ENCODE data around the gene SPEM3.

Gene SPEM3

DNA sequence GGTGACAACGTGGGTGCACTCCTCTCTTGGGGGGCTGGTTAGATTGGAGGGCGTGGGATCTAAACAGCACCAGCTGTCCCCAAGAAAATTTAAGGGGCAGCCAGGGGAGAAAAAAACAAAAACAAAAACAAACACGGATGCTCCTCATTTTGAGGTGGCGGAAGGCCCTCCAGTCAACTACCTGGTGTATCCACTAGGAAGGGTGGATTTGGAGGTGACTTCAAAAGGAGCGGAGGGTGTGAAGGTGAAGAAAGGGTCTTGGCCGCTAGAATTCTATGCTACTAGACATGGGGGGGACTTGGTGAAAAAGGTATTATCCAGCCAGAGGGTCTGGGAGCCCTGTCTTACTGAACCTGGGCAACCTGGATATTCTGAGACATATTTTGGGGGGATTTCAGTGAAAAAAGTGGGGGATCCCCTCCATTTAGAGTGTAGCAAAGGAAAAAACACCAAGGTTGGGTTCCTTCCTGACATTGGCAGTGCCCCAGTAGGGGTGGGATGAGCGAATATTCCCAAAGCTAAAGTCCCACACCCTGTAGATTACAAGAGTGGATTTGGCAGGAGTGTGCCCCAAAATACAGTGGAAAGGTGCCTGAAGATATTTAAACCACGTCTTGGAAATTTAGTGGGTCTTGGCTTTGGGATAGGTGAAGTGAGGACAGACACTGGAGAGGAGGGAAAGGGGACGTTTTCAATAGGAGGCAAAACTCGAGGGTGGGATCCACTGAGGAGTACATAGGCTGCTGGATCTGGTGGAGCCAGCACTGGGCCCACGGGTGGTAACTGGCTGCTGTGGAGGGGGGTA lies 10.2 kb downstream of the SPEM3 start:
- TF ChIP-seq, protein P1, sequence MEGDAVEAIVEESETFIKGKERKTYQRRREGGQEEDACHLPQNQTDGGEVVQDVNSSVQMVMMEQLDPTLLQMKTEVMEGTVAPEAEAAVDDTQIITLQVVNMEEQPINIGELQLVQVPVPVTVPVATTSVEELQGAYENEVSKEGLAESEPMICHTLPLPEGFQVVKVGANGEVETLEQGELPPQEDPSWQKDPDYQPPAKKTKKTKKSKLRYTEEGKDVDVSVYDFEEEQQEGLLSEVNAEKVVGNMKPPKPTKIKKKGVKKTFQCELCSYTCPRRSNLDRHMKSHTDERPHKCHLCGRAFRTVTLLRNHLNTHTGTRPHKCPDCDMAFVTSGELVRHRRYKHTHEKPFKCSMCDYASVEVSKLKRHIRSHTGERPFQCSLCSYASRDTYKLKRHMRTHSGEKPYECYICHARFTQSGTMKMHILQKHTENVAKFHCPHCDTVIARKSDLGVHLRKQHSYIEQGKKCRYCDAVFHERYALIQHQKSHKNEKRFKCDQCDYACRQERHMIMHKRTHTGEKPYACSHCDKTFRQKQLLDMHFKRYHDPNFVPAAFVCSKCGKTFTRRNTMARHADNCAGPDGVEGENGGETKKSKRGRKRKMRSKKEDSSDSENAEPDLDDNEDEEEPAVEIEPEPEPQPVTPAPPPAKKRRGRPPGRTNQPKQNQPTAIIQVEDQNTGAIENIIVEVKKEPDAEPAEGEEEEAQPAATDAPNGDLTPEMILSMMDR (IDR thresholded peaks at IDR 0.05) = no peak
- H3K4me3 ChIP-seq = peak overlapping the region in 1 of 2 donors; percentile 71
- H3K27me3 ChIP-seq = peaks cover 3 to 45% of the 10 kb centered on the region in 2 donors

DNA sequence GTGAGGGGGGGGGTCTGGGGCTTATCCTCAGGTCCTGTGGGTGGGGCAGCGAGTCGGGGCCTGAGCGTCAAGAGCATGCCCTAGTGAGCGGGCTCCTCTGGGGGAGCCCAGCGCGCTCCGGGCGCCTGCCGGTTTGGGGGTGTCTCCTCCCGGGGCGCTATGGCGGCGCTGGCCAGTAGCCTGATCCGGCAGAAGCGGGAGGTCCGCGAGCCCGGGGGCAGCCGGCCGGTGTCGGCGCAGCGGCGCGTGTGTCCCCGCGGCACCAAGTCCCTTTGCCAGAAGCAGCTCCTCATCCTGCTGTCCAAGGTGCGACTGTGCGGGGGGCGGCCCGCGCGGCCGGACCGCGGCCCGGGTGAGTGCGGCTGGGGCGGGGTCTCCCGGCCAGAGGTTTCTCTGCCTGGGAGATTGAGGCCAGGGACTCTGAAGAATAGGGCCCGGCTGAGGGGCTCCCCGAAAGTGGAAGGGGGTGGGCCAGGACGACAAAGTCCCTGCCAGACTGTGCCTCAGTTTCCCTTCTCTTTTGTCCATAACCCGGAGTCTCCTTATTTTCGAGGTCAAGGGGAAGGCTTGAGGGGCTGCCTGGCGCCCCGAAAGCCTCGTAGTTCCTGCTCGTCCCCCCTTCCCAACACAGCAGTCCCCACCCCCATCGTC lies 10.9 kb downstream of the SPEM3 start, which contains the start of gene FGF11:
FGF11 (plus strand) TSS at position 51 of the 651 bp plus-strand sequence; CDS start at position 160, 109 bp downstream.
- H3K36me3 ChIP-seq = no peaks in the 10 kb centered on the region
- peaks cover 0 to 62% (median 51%) of the 10 kb centered on the region in 4 donors for H3K4me1 ChIP-seq
- intact Hi-C loops (cut with DNase I; ENCODE audit: low total_unique reads) = loop anchor here (5.0 kb wide), 3 partner anchors 38 to 123 kb away; partner anchors contain the start of genes KCTD11, SENP3 and ZBTB4
- DNase-seq = no peak
- H3K9me3 ChIP-seq = no peaks in the 10 kb centered on the region
- H3K27ac ChIP-seq = no peak within 1 kb of the TSS
- TF ChIP-seq, protein P1 (IDR thresholded peaks at IDR 0.05) = no peak
- peaks cover 3 to 45% of the 10 kb centered on the region in 2 donors for H3K27me3 ChIP-seq
- H3K4me3 ChIP-seq = peak within 1 kb of the TSS; percentile 11 to 71

More for the DNA sequence above, 10.2 kb downstream of the SPEM3 start:
- intact Hi-C loops (cut with DNase I; ENCODE audit: low total_unique reads) = loop anchor here (5.0 kb wide), 3 partner anchors 38 to 123 kb away; partner anchors contain the start of genes KCTD11, SENP3 and ZBTB4
- Histone ChIP-seq H3K36me3 (no peaks in the 10 kb centered on the region), H3K4me1 (peaks cover 0 to 60% (median 48%) of the 10 kb centered on the region in 4 donors), H3K27ac (no peak overlapping the region), H3K9me3 (no peaks in the 10 kb centered on the region)
- DNase-seq = no peak

DNA sequence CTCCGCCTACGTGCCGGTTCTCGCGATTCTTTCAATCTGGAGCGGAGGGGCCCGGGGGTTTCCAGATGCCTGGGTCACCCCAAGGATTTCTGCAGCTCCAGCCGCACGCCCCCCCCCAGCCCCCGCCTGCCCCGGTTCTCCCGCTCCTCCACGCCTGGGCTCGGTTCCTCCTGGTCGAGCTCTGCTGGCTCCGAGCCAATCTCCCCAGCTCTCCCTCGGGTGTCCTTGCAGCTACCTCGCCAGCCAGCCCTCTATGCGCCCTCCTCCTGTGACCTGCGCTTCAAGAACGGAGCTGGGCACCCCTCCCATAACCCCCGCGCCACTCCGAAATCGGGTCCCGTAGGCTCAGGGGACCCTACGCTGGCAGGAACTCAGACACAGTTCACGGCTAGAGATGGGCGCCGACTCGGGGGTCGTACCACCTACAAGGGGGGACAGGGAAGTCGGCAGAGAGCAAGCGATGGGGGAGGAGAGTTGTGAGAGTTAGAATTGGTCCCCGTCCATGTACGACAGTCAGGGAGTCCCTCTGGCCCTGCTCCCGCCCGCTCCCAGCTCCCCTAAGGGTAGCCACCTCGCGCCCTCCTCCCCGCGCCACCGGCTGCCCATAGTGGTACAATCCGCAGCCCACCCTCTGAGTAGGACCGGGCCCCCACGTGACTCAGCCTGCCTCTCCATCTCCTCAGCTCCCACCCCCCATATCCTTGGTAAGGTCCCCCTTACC lies 11.6 kb downstream of the SPEM3 start:
- TF ChIP-seq, protein P1 (IDR thresholded peaks at IDR 0.05) = no peak
- H3K36me3 ChIP-seq = no peaks in the 10 kb centered on the region
- intact Hi-C loops (cut with DNase I; ENCODE audit: low total_unique reads) = no loop called here
- H3K4me1 ChIP-seq = peaks cover 4 to 65% (median 54%) of the 10 kb centered on the region in 4 donors
- peaks cover 5 to 45% of the 10 kb centered on the region in 2 donors for H3K27me3 ChIP-seq
- H3K4me3 ChIP-seq = peak overlapping the region; percentile 3 to 29
- DNase-seq = peak in 1 of 2 donors; percentile 55
- no peaks in the 10 kb centered on the region for H3K9me3 ChIP-seq
- no peak overlapping the region for H3K27ac ChIP-seq

DNA sequence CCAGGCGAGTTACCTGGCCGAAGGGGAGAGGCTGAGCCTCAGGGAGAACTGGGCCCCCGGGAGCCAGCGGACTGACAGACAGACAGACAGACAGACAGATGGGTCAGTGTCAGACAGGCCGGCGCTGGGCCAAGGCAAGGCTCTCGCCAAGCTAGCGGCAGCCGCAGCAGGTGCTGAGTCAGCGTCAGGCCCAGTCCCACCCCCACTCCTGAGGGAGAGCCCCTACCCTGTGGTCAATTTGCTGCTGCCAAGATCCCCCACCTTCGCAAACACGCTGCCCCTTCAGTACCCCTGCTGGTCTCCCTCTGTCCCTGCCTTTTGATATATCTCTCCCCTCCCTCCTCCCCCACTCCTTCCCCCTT lies 12.2 kb downstream of the SPEM3 start:
- Histone ChIP-seq H3K4me3 (peak overlapping the region in 1 of 2 donors; percentile 29), H3K4me1 (peaks cover 5 to 67% (median 55%) of the 10 kb centered on the region in 4 donors), H3K27me3 (peaks cover 5 to 50% of the 10 kb centered on the region in 2 donors), H3K9me3 (no peaks in the 10 kb centered on the region), H3K36me3 (no peaks in the 10 kb centered on the region), H3K27ac (no peak overlapping the region)
- TF ChIP-seq, protein P1 (IDR thresholded peaks at IDR 0.05) = no peak
- no peak for DNase-seq
- intact Hi-C loops (cut with DNase I; ENCODE audit: low total_unique reads) = no loop called here

DNA sequence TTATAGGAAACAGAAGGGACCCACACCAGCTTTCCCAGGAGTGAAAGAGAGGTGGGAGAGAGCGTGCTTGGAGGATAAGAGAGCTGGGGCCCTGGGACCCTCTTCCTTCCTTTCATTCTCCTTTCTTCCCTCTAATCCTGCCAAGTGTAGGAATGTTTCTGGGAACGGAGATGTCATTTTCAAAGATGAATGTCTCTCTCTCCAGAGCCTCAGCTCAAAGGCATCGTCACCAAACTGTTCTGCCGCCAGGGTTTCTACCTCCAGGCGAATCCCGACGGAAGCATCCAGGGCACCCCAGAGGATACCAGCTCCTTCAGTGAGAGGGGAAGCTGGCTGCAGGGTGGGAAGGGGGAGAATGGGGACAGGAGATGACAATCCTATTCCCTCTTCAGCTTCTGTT lies 12.6 kb downstream of the SPEM3 start:
- H3K27ac ChIP-seq = no peak overlapping the region
- peaks cover 5 to 64% (median 52%) of the 10 kb centered on the region in 4 donors for H3K4me1 ChIP-seq
- TF ChIP-seq, protein P1 (IDR thresholded peaks at IDR 0.05) = no peak
- no peak for DNase-seq
- H3K9me3 ChIP-seq = no peaks in the 10 kb centered on the region
- no peak overlapping the region for H3K4me3 ChIP-seq
- intact Hi-C loops (cut with DNase I; ENCODE audit: low total_unique reads) = no loop called here
- H3K27me3 ChIP-seq = peaks cover 5 to 53% of the 10 kb centered on the region in 2 donors
- no peaks in the 10 kb centered on the region for H3K36me3 ChIP-seq
